ENCODE results near the gene CLEC1A.
"Not testable (repeated sequence)": the region's sequence is repeated elsewhere in the genome, so short reads cannot be mapped to it uniquely, and the experiment has no call there.

The CLEC1A gene

GRCh38 chr12:10048526-10048925, 50.3 kb downstream of the CLEC1A start:
- FAIRE-seq (no peak), DNase-seq (ENCODE audit: insufficient read length, low spot score) (no peak)
- TF ChIP-seq POLR2A (IDR thresholded peaks at IDR 0.05; ENCODE audit: low read depth, low read length): no peak

DNA sequence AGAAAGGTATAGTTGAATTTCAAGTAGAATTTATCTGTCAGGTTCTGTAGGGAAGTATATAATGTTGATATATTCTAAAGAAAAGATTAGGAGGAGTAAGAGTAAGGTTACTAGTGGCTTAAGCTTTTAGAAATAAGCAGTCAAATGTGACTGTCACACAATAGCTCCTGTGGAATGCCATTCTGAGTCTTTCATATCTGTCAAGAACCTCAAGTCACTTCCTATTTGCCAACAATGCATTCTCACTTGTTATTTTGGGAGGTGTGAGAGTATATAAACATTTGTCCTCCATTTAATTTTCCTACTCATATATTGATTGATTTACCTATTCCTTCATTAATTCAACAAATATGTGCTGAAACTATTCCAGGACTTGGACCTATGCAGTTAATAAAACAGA, 56.6 kb downstream of the CLEC1A start:
- FAIRE-seq (no peak), DNase-seq (ENCODE audit: insufficient read length, low spot score) (no peak)
- no peak for TF ChIP-seq POLR2A (IDR thresholded peaks at IDR 0.05; ENCODE audit: low read depth, low read length)

- TF ChIP-seq POLR2A (IDR thresholded peaks at IDR 0.05; ENCODE audit: low read depth, low read length): no peak
- no peak for DNase-seq (ENCODE audit: insufficient read length, low spot score)
Measured at GRCh38 chr12:10033783-10034545, 64.8 kb downstream of the CLEC1A start.

GRCh38 chr12:10031771-10032175, 67.0 kb downstream of the CLEC1A start:
- DNase-seq (ENCODE audit: insufficient read length, low spot score) (peak; percentile 50), FAIRE-seq (peak; percentile 98)
- no peak for TF ChIP-seq POLR2A (IDR thresholded peaks at IDR 0.05; ENCODE audit: low read depth, low read length)

More at GRCh38 chr12:10033783-10034545, 64.8 kb downstream of the CLEC1A start:
- peak; percentile 11 for FAIRE-seq

GRCh38 chr12:10031321-10031720, 67.5 kb downstream of the CLEC1A start:
- TF ChIP-seq POLR2A (IDR thresholded peaks at IDR 0.05; ENCODE audit: low read depth, low read length): no peak
- DNase-seq (ENCODE audit: insufficient read length, low spot score): no peak
- FAIRE-seq: no peak

- DNase-seq (ENCODE audit: insufficient read length, low spot score): no peak
- no peak for FAIRE-seq
- no peak for TF ChIP-seq POLR2A (IDR thresholded peaks at IDR 0.05; ENCODE audit: low read depth, low read length)
Measured at GRCh38 chr12:10030446-10030845, 68.3 kb downstream of the CLEC1A start, which contains the start of gene CLEC9A. Gene CLEC9A (plus strand): TSS chr12:10030682. CDS start chr12:10052688, 22,006 bp downstream.

DNA sequence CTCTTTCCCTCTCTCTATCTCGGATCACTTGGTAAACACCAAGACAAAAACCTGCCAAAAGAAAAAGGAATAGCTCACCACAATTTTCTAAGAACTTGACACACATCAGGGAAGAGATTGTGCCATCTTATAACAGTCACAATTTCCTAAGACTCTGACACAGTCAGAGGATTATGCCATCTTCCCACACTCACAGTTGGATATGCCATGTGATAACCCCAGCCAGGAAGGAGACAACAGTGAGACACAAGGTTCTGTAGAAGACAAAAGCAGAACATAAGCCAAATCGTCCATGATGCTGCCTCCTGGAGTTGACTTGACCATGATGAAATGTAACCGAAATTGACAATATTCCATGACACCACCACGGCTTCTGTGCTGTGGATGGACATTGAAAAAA, 71.1 kb downstream of the CLEC1A start:
- peak; percentile 2 for DNase-seq (ENCODE audit: insufficient read length, low spot score)
- FAIRE-seq: no peak
- TF ChIP-seq POLR2A (IDR thresholded peaks at IDR 0.05; ENCODE audit: low read depth, low read length): no peak

DNA sequence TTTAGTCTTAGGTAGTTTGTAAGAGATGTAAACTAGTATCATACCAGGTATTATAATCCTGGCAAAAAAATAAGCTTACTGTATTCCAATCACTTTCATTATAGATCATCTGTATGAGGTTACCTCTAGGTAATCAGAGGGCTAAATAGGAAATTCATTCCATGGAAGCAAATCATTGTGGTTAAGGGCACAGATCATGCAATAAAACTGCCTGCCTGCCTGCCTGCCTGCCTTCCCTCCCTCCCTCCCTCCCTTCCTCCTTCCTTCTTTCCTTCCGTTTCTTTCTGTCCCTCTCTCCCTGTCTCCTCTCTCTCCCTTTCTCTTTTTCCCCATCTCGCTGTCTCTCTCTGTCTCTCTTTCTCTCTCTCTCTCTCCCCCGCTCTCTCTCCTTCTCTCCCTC, 71.5 kb downstream of the CLEC1A start:
- TF ChIP-seq POLR2A (IDR thresholded peaks at IDR 0.05; ENCODE audit: low read depth, low read length): no peak
- FAIRE-seq: peak; percentile 27
- DNase-seq (ENCODE audit: insufficient read length, low spot score): no peak

GRCh38 chr12:10026666-10027065, 72.1 kb downstream of the CLEC1A start:
- not testable (repeated sequence) for FAIRE-seq; DNase-seq (ENCODE audit: insufficient read length, low spot score)

GRCh38 chr12:10025236-10025635, 73.5 kb downstream of the CLEC1A start:
- no peak for TF ChIP-seq POLR2A (IDR thresholded peaks at IDR 0.05; ENCODE audit: low read depth, low read length)
- no peak for DNase-seq (ENCODE audit: insufficient read length, low spot score)
- FAIRE-seq: no peak

DNA sequence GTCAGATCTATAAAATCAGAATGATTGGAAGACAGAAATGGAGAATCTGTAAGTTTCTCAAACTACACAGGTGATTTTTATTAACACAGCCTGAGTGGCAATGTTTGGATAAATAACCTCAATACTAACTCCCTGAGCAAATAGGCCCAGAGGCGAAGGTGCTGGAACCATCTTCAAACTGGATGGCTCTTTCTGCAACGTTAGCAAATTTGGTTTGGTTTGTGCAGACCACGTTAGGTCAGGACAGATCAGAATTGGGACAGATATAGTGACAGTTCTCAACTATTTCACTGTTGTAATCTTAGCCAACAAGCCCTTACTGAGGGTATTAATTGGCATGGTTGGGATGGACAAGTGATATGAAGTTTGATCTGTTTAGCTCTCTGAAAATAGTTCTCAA, 77.4 kb downstream of the CLEC1A start:
- no peak for TF ChIP-seq POLR2A (IDR thresholded peaks at IDR 0.05; ENCODE audit: low read depth, low read length)
- DNase-seq (ENCODE audit: insufficient read length, low spot score) (no peak), FAIRE-seq (no peak)

All from H54 (cell line).